Esophagus squamous epithelium (tissue), 5 donors: ENCODE measurements around the gene RAPGEF4. TPM values are rescaled to one million over a fixed set of nuclear protein-coding genes. Genes with fewer than 3 reads are reported as not detected.

Source experiments
- DNase-seq: peaks from one replicate; lab custom pipeline; 2025; lab: John Stamatoyannopoulos, UW
- H3K27ac ChIP-seq, 4 donors: fragments of 200-600 bp; sonication (generic); one replicate each; pipeline ENCODE4 v1.5.1; 2016 to 2019; ENCODE audit warnings: mild to moderate bottlenecking in 1 of 4
- H3K27me3 ChIP-seq, 4 donors: fragments of 200-600 bp; sonication (generic); 1 replicate in 3 of 4; 2 replicates in 1 of 4; pipeline versions ENCODE4 v1.5.1 to v1.6.0; 2017 to 2021; ENCODE audit warnings: antibody characterized with exemption in 1 of 4
- H3K36me3 ChIP-seq, 3 donors: fragments of 200-600 bp; sonication (generic); one replicate each; pipeline ENCODE4 v1.5.1; 2016 to 2019
- H3K4me1 ChIP-seq, 3 donors: fragments of 200-600 bp; sonication (generic); one replicate each; pipeline ENCODE4 v1.5.1; 2017 to 2019
- H3K4me3 ChIP-seq, 4 donors: fragments of 200-600 bp; sonication (generic); 1 replicate in 3 of 4; 2 replicates in 1 of 4; pipeline ENCODE4 v1.5.1; 2016 to 2019; ENCODE audit warnings: mild to moderate bottlenecking in 2 of 4, moderate library complexity in 1 of 4
- H3K9me3 ChIP-seq, 3 donors: fragments of 200-600 bp; sonication (generic); one replicate each; pipeline ENCODE4 v1.5.1; 2016 to 2019
- POLR2A ChIP-seq, 4 donors: fragments of 450-650 bp; IDR thresholded peaks; one replicate each; pipeline ENCODE4 v1.6.1; 2017; ENCODE audit warnings: antibody characterized with exemption in 4 of 4, mild to moderate bottlenecking in 4 of 4, moderate library complexity in 3 of 4
- WGBS, 2 donors: methylation state at CpG; one replicate each; pipeline ENCODE4 v1.1.5; 2018; 5-methylcytosine and 5-hydroxymethylcytosine counted together
- intact Hi-C: fragments of 100-400 bp; cut with DNase I; formaldehyde crosslinking; loops from one replicate; pipeline ENCODE4 v1.15.0; 2022
- total RNA-seq, 4 donors: library from RNA; depleted of rRNA; stranded (reverse); fragments of >200 nt; gene quantifications; one replicate each; pipeline ENCODE4 v1.1.0, GENCODE V29; 2016
- TF ChIP-seq, protein P1 (sequence below), 6 experiments: fragments of 450-650 bp in 4 of 6; fragments of 200-600 bp in 2 of 6; sonication (generic) in 2 of 6; IDR thresholded peaks; one replicate each; pipeline ENCODE4 v1.5.1; 2016 to 2019; ENCODE audit warnings: antibody characterized with exemption in 6 of 6, mild to moderate bottlenecking in 4 of 6, moderate library complexity in 4 of 6
- donor health status: DM: yes; HTN: yes; CAD: no.

The RAPGEF4 gene
- total RNA-seq, 4 donors from 2014 or later: 2.6 to 11.1 (median 2.9) TPM

DNA sequence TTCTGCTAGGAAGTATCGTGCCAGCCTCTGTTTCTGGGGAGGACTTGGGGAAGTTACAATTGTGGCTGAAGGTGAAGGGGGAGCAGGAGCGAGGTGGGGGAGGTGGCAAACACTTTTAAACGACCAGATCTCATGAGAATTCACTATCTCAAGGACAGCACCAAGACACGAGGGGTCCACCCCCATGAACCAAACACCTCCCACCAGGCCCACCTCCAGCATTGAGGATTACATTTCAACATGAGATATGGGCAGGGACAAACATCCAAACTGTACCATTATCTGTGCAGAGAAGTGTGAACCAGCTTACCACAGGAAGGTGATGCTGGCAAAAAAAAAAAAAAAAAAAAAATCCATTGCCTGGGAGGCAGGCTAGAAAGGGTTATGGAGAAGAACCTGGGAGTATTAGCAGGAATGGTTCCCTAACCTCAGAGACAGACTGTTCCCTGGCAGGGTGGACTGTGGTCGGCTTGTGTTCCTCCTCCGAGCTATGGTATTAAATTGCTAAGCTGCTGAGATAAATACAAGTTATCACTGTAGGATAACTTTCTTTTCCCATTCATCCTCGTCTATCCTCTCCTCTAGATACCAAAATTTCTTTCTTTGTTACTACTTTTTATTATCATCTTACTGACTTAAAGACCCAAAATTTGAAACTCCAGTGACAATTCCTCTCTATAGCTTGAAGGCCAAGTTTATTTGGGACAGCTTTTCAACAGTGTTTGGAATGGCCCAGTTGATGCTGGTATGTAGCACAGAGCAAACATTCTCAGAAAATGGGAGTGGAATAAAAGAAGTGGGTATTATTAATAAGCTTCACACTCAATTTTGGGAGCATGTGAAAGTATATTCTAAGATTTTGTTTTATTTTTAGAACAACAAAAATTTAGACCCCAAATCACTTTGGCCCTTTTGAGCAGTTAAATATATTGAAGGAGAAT, 266.3 kb downstream of the RAPGEF4 start:
- no peaks in the 10 kb centered on the region for H3K27me3 ChIP-seq
- peaks cover 0 to 26% (median 0%) of the 10 kb centered on the region in 3 donors for H3K4me1 ChIP-seq
- no peak overlapping the region for H3K27ac ChIP-seq
- WGBS, 2 donors: 64 to 72% methylated on average over 7 of the region's 7 CpGs
- intact Hi-C loops: no loop called here
- no peak for TF ChIP-seq POLR2A (IDR thresholded peaks at IDR 0.05)
- TF ChIP-seq, protein P1, sequence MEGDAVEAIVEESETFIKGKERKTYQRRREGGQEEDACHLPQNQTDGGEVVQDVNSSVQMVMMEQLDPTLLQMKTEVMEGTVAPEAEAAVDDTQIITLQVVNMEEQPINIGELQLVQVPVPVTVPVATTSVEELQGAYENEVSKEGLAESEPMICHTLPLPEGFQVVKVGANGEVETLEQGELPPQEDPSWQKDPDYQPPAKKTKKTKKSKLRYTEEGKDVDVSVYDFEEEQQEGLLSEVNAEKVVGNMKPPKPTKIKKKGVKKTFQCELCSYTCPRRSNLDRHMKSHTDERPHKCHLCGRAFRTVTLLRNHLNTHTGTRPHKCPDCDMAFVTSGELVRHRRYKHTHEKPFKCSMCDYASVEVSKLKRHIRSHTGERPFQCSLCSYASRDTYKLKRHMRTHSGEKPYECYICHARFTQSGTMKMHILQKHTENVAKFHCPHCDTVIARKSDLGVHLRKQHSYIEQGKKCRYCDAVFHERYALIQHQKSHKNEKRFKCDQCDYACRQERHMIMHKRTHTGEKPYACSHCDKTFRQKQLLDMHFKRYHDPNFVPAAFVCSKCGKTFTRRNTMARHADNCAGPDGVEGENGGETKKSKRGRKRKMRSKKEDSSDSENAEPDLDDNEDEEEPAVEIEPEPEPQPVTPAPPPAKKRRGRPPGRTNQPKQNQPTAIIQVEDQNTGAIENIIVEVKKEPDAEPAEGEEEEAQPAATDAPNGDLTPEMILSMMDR (IDR thresholded peaks at IDR 0.05): no peak
- H3K9me3 ChIP-seq: no peaks in the 10 kb centered on the region
- no peak overlapping the region for H3K4me3 ChIP-seq
- no peak for DNase-seq
- no peaks in the 10 kb centered on the region for H3K36me3 ChIP-seq

GRCh38 chr2:173002751-173003541, 267.3 kb downstream of the RAPGEF4 start:
- Histone ChIP-seq H3K4me3 (no peak overlapping the region), H3K27me3 (no peaks in the 10 kb centered on the region), H3K27ac (peak overlapping the region in 2 of 4 donors; percentile 4 to 16), H3K36me3 (no peaks in the 10 kb centered on the region), H3K9me3 (no peaks in the 10 kb centered on the region), H3K4me1 (peaks cover 0 to 26% (median 0%) of the 10 kb centered on the region in 3 donors)
- TF ChIP-seq POLR2A (IDR thresholded peaks at IDR 0.05): no peak
- TF ChIP-seq, protein P1 (IDR thresholded peaks at IDR 0.05): no peak
- intact Hi-C loops: no loop called here
- DNase-seq: no peak
- 25 to 30% methylated on average over 11 to 15 of the region's 15 CpGs for WGBS, 2 donors

DNA sequence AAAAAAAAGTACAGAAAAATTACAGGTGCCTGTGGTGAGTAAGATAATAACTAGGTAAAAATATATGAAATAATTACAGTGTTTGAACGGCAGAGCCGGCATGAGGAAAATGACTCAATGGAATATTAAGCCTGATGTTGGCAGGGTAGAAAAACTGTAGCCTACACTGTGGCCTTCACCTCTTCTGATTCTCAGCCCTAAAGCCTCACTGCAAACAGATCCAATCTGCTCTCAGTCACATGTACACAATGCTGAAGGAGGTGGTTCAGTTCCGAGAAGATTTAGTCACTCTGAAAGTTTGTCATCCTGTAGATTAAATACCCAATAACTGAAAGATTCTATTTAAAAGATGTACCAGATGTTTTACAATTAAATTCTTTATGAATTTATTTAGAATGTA, 273.1 kb downstream of the RAPGEF4 start:
- no peaks in the 10 kb centered on the region for H3K27me3 ChIP-seq
- intact Hi-C loops: no loop called here
- WGBS, 2 donors: 78 to 91% methylated on average over 3 of the region's 3 CpGs
- no peaks in the 10 kb centered on the region for H3K36me3 ChIP-seq
- no peak overlapping the region for H3K4me3 ChIP-seq
- no peaks in the 10 kb centered on the region for H3K9me3 ChIP-seq
- H3K27ac ChIP-seq: no peak overlapping the region
- H3K4me1 ChIP-seq: no peaks in the 10 kb centered on the region
- TF ChIP-seq, protein P1 (IDR thresholded peaks at IDR 0.05): no peak
- no peak for TF ChIP-seq POLR2A (IDR thresholded peaks at IDR 0.05)
- no peak for DNase-seq

DNA sequence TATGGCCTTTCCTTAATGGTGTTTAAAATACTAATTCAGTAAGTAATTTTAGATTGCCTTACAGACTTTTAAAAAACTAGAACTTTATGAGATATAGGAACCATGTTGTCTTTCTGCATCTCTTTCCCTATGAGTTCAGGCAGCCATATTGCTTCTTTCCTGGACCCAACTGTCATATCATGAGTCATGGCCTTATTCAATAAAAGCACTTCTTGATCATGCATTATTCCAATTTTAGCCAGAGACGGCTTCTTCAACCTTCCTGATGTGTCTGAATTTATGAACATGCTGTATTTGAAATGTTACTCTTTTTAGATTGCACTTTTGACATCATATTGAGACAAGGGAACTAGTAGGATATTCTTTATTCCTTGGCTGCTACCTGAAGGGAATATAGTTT, 274.6 kb downstream of the RAPGEF4 start:
- TF ChIP-seq POLR2A (IDR thresholded peaks at IDR 0.05): no peak
- TF ChIP-seq, protein P1 (IDR thresholded peaks at IDR 0.05): no peak
- intact Hi-C loops: no loop called here
- Histone ChIP-seq H3K4me1 (no peaks in the 10 kb centered on the region), H3K4me3 (no peak overlapping the region), H3K36me3 (no peaks in the 10 kb centered on the region), H3K9me3 (no peaks in the 10 kb centered on the region), H3K27me3 (no peaks in the 10 kb centered on the region), H3K27ac (no peak overlapping the region)
- WGBS, 2 donors: 55 to 64% methylated on average over 1 of the region's 1 CpG
- no peak for DNase-seq
